GM18907 (cell line): Measurements from ENCODE around the gene ADCY1.
"Not testable (repeated sequence)": the region's sequence is repeated elsewhere in the genome, so short reads cannot be mapped to it uniquely, and the experiment has no call there.

Source experiments
- ATAC-seq: cut with Tn5 transposase; IDR thresholded peaks from one replicate; pipeline ENCODE4 v1.9.1; 2021; ENCODE audit warnings: mild to moderate bottlenecking, moderate library complexity; ENCODE audit not compliant: unreplicated experiment

The ADCY1 gene

GRCh38 chr7:45573661-45574415 is at the start of gene ADCY1:
ADCY1 (plus strand) TSS chr7:45574368; CDS start chr7:45574544, 176 bp downstream.
- no peak for ATAC-seq

- no peak for ATAC-seq
These were observed 49.7 kb upstream of the ADCY1 start for GRCh38 chr7:45524445-45524844.

- ATAC-seq = no peak
These were observed 49.1 kb upstream of the ADCY1 start for GRCh38 chr7:45525057-45525456.

- no peak for ATAC-seq
These were observed 30.7 kb upstream of the ADCY1 start for GRCh38 chr7:45543473-45543872.

GRCh38 chr7:45545105-45545710 is 29.0 kb upstream of the ADCY1 start:
- not testable (repeated sequence) for ATAC-seq

- ATAC-seq = not testable (repeated sequence)
These were observed 25.3 kb upstream of the ADCY1 start for GRCh38 chr7:45548917-45549316.

- no peak for ATAC-seq
These were observed 10.8 kb upstream of the ADCY1 start for GRCh38 chr7:45563401-45563800.

- ATAC-seq = no peak
These were observed 10.2 kb upstream of the ADCY1 start for GRCh38 chr7:45563941-45564461.

GRCh38 chr7:45564485-45564884 is 9.7 kb upstream of the ADCY1 start:
- no peak for ATAC-seq

- ATAC-seq = no peak
These were observed 9.2 kb upstream of the ADCY1 start for GRCh38 chr7:45564886-45565455.

GRCh38 chr7:45566386-45566785 is 7.8 kb upstream of the ADCY1 start:
- ATAC-seq = no peak

GRCh38 chr7:45566961-45567360 is 7.2 kb upstream of the ADCY1 start:
- no peak for ATAC-seq

GRCh38 chr7:45567713-45568112 is 6.5 kb upstream of the ADCY1 start:
- no peak for ATAC-seq

GRCh38 chr7:45568536-45569289 is 5.5 kb upstream of the ADCY1 start:
- ATAC-seq = no peak

GRCh38 chr7:45569290-45569685 is 4.9 kb upstream of the ADCY1 start:
- no peak for ATAC-seq

GRCh38 chr7:45570797-45571196 is 3.4 kb upstream of the ADCY1 start:
- ATAC-seq = no peak

- ATAC-seq = no peak
These were observed 964 bp upstream of the ADCY1 start for GRCh38 chr7:45573204-45573603.

GRCh38 chr7:45574416-45574668 is 174 bp downstream of the ADCY1 start:
- ATAC-seq = no peak

- ATAC-seq = no peak
These were observed 717 bp downstream of the ADCY1 start for GRCh38 chr7:45574669-45575500.

GRCh38 chr7:45575501-45576248 is 1.5 kb downstream of the ADCY1 start:
- ATAC-seq = no peak
